HG03442 (cell line): Measurements from ENCODE around the gene PTPRD.

Experiments used
- ATAC-seq: cut with Tn5 transposase; IDR thresholded peaks from one replicate; pipeline ENCODE4 v1.9.1; 2021; ENCODE audit warnings: mild to moderate bottlenecking, moderate library complexity; ENCODE audit not compliant: unreplicated experiment

PTPRD gene

GRCh38 chr9:9905736-9906135 is 707.1 kb downstream of the PTPRD start:
- ATAC-seq = no peak

GRCh38 chr9:9904041-9904440 is 708.8 kb downstream of the PTPRD start:
- ATAC-seq = no peak

- no peak for ATAC-seq
Observed at GRCh38 chr9:9901624-9902023, 711.2 kb downstream of the PTPRD start.

- ATAC-seq = no peak
Observed at GRCh38 chr9:9893837-9894236, 719.0 kb downstream of the PTPRD start.

- ATAC-seq = peak; percentile 52
Observed at GRCh38 chr9:9892217-9892616, 720.6 kb downstream of the PTPRD start.

- peak; percentile 81 for ATAC-seq
Observed at GRCh38 chr9:9881692-9882091, 731.1 kb downstream of the PTPRD start.

- ATAC-seq = no peak
Observed at GRCh38 chr9:9874270-9874669, 738.5 kb downstream of the PTPRD start.

- no peak for ATAC-seq
Observed at GRCh38 chr9:9862235-9862810, 750.5 kb downstream of the PTPRD start.

GRCh38 chr9:9855177-9856078 is 757.4 kb downstream of the PTPRD start:
- ATAC-seq = no peak

- no peak for ATAC-seq
Observed at GRCh38 chr9:9847750-9848149, 765.1 kb downstream of the PTPRD start.

GRCh38 chr9:9846557-9846956 is 766.2 kb downstream of the PTPRD start:
- peak; percentile 92 for ATAC-seq

- ATAC-seq = no peak
Observed at GRCh38 chr9:9820436-9820835, 792.4 kb downstream of the PTPRD start.

- no peak for ATAC-seq
Observed at GRCh38 chr9:9819886-9820285, 792.9 kb downstream of the PTPRD start.

GRCh38 chr9:9817176-9817575 is 795.6 kb downstream of the PTPRD start:
- ATAC-seq = no peak

GRCh38 chr9:9804109-9804508 is 808.7 kb downstream of the PTPRD start:
- no peak for ATAC-seq

- ATAC-seq = no peak
Observed at GRCh38 chr9:9799287-9799686, 813.5 kb downstream of the PTPRD start.

- no peak for ATAC-seq
Observed at GRCh38 chr9:9792144-9792857, 820.5 kb downstream of the PTPRD start.

GRCh38 chr9:9791611-9792010 is 821.2 kb downstream of the PTPRD start:
- ATAC-seq = no peak

- peak; percentile 78 for ATAC-seq
Observed at GRCh38 chr9:9790216-9790872, 822.5 kb downstream of the PTPRD start.

GRCh38 chr9:9783711-9784110 is 829.1 kb downstream of the PTPRD start:
- no peak for ATAC-seq

- no peak for ATAC-seq
Observed at GRCh38 chr9:9783211-9783610, 829.6 kb downstream of the PTPRD start.
